K562 (cell line): Measurements from ENCODE around the gene ZNF343. TPM values are rescaled to one million over a fixed set of nuclear protein-coding genes. Genes with fewer than 3 reads are reported as not detected.

Experiments used
- ATAC-seq: fragments of 200-7000 bp; cut with Tn5 transposase; 3 replicates; pipeline ENCODE4 v1.9.1; 2020; ENCODE audit warnings: moderate library complexity
- BruUV-seq: library from RNA; stranded (reverse); fragments of 400-500 nt; replicated peaks from 2 replicates; lab custom pipeline; 2021; lab: Mats Ljungman, UMichigan
- CTCF ChIA-PET: fragments of 300-600 bp; formaldehyde crosslinking; extraction: SDS; loops from one replicate; lab custom pipeline; 2021; ENCODE audit warnings: low intra/inter-chr PET ratio; lab: Yijun Ruan, JAX
- POLR2A ChIA-PET: fragments of 300-600, 350-650 bp; sonication (Branson Sonifier 250); formaldehyde crosslinking; extraction: SDS; loops from one replicate; lab custom pipeline; 2021; ENCODE audit warnings: antibody characterized with exemption, inconsistent platforms; lab: Yijun Ruan, JAX
- DNase-seq, 4 experiments: peaks; one replicate each; pipeline versions ENCODE4 v3.0.0 to v3.0.0-alpha.2; 2011 to 2018; ENCODE audit warnings: low spot score in 3 of 4, mixed read lengths in 3 of 4; ENCODE audit errors: extremely low read depth in 1 of 4
- FAIRE-seq: peaks from 2 replicates; lab custom pipeline; 2011; peaks lifted over from hg19 to GRCh38; lab: Jason Lieb, UNC
- H2AFZ ChIP-seq: 2 replicates; pipeline ENCODE4 v1.6.0; 2011; ENCODE audit warnings: low read depth, low read length, control low read depth, inconsistent platforms
- H3K27ac ChIP-seq: fragments of 200-600 bp; 3 replicates; pipeline ENCODE4 v1.8.0; 2011; ENCODE audit warnings: low read depth, mild to moderate bottlenecking, control low read depth, inconsistent platforms, low read length, moderate library complexity, mixed read lengths; ENCODE audit errors: extremely low read depth
- H3K27me3 ChIP-seq, 2 experiments: fragments of 300-600 bp in 1 of 2; 2 replicates in 1 of 2; 3 replicates in 1 of 2; pipeline versions ENCODE4 v1.6.0 to v1.8.0; 2011; ENCODE audit warnings: inconsistent platforms in 2 of 2, low read length in 2 of 2, mild to moderate bottlenecking in 1 of 2, mixed read lengths in 1 of 2, moderate library complexity in 1 of 2; ENCODE audit not compliant: control insufficient read depth in 2 of 2, insufficient read depth in 2 of 2
- H3K36me3 ChIP-seq: fragments of 300-600 bp; 3 replicates; pipeline ENCODE4 v1.8.0; 2011; ENCODE audit warnings: mild to moderate bottlenecking, low read length, inconsistent platforms; ENCODE audit not compliant: control insufficient read depth, insufficient read depth
- H3K4me1 ChIP-seq, 2 experiments: fragments of 200-600 bp in 1 of 2; replicated peaks in 1 of 2; 2 replicates in 1 of 2; 3 replicates in 1 of 2; pipeline versions ENCODE4 v1.5.1 to v1.8.0; 2011; ENCODE audit warnings: inconsistent platforms in 2 of 2, low read length in 2 of 2, mild to moderate bottlenecking in 1 of 2, mixed read lengths in 1 of 2, moderate library complexity in 1 of 2; ENCODE audit not compliant: control insufficient read depth in 2 of 2, insufficient read depth in 2 of 2
- H3K4me2 ChIP-seq: 2 replicates; pipeline ENCODE4 v1.6.1; 2011; ENCODE audit warnings: low read length, control low read depth, inconsistent platforms, mixed read lengths; ENCODE audit not compliant: insufficient read depth
- H3K4me3 ChIP-seq: fragments of 200-600 bp; sonication (generic), shearing (Covaris generic); 2 replicates; pipeline ENCODE4 v1.5.1; 2016; ENCODE audit warnings: control low read depth, inconsistent platforms
- H3K79me2 ChIP-seq: fragments of 200-600 bp; 3 replicates; pipeline ENCODE4 v1.8.0; 2011; ENCODE audit warnings: low read length, inconsistent platforms; ENCODE audit not compliant: control insufficient read depth, insufficient read depth
- H3K9ac ChIP-seq, 2 experiments: 2 replicates each; pipeline versions ENCODE4 v1.6.0 to v1.6.1; 2011; ENCODE audit warnings: low read depth in 2 of 2, low read length in 2 of 2, control low read depth in 1 of 2, inconsistent platforms in 1 of 2, mild to moderate bottlenecking in 1 of 2, mixed read lengths in 1 of 2; ENCODE audit not compliant: insufficient read depth in 1 of 2
- H3K9me1 ChIP-seq: one replicate; pipeline ENCODE4 v1.6.0; 2011; ENCODE audit warnings: inconsistent platforms, mild to moderate bottlenecking, low read length, moderate library complexity; ENCODE audit not compliant: control insufficient read depth, insufficient read depth
- H3K9me3 ChIP-seq: replicated peaks from 2 replicates; pipeline ENCODE4 v1.5.1; 2011; ENCODE audit warnings: low read depth, low read length, inconsistent platforms; ENCODE audit not compliant: control insufficient read depth, insufficient read depth
- H4K20me1 ChIP-seq: replicated peaks from 2 replicates; pipeline ENCODE4 v1.6.1; 2011; ENCODE audit warnings: low read length, inconsistent platforms, mixed read lengths; ENCODE audit not compliant: control insufficient read depth, insufficient read depth
- CBX5 ChIP-seq: IDR thresholded peaks from 2 replicates; pipeline ENCODE4 v1.6.1; 2014; ENCODE audit warnings: low read depth, borderline replicate concordance
- E2F3 ChIP-seq: fragments of 250-450 bp; sonication (Bioruptor Pico); IDR thresholded peaks from 2 replicates; pipeline ENCODE4 v1.4.0; 2020; ENCODE audit warnings: mild to moderate bottlenecking
- FOXK1 ChIP-seq: sonication (generic); formaldehyde crosslinking; IDR thresholded peaks from 2 replicates; pipeline ENCODE4 v1.8.0; 2022; ENCODE audit warnings: missing genetic modification reagents, mild to moderate bottlenecking, borderline replicate concordance
- HCFC1 ChIP-seq: IDR thresholded peaks from 2 replicates; pipeline ENCODE4 v1.6.1; 2012; ENCODE audit warnings: low read depth, low read length, improper control_type of control experiment
- HMG20B ChIP-seq: fragments of 250-450 bp; sonication (Bioruptor Pico); IDR thresholded peaks from 2 replicates; pipeline ENCODE4 v1.5.0; 2021; ENCODE audit warnings: mild to moderate bottlenecking
- LARP7 ChIP-seq: fragments of 450-650 bp; IDR thresholded peaks from 2 replicates; pipeline ENCODE4 v1.6.1; 2016
- NBN ChIP-seq: fragments of 450-650 bp; IDR thresholded peaks from 2 replicates; pipeline ENCODE4 v1.6.1; 2016; ENCODE audit warnings: low read depth, mild to moderate bottlenecking
- NCOA1 ChIP-seq: fragments of 450-650 bp; IDR thresholded peaks from 2 replicates; pipeline ENCODE4 v1.6.1; 2016; ENCODE audit warnings: low read depth
- NR1H2 ChIP-seq: sonication (generic); formaldehyde crosslinking; IDR thresholded peaks from 2 replicates; pipeline ENCODE4 v1.4.0; 2020; ENCODE audit warnings: mild to moderate bottlenecking, missing genetic modification reagents
- RBBP5 ChIP-seq: fragments of 200-600 bp; sonication (generic); IDR thresholded peaks from 2 replicates; pipeline ENCODE4 v1.6.1; 2012; ENCODE audit warnings: borderline replicate concordance, mild to moderate bottlenecking, low read length, control low read depth, inconsistent platforms; ENCODE audit not compliant: insufficient read depth, poor library complexity, severe bottlenecking
- RBFOX2 ChIP-seq: fragments of 200-400 bp; formaldehyde crosslinking; IDR thresholded peaks from 2 replicates; pipeline ENCODE4 v1.6.1; 2017; ENCODE audit warnings: low read depth, mild to moderate bottlenecking, low read length, moderate library complexity
- TAF15 ChIP-seq: fragments of 200-400 bp; formaldehyde crosslinking; IDR thresholded peaks from 2 replicates; pipeline ENCODE4 v1.6.1; 2017; ENCODE audit warnings: mild to moderate bottlenecking, low read depth, low read length, moderate library complexity
- TCF3 ChIP-seq: sonication (generic); formaldehyde crosslinking; IDR thresholded peaks from 2 replicates; pipeline ENCODE4 v1.4.0; 2020; ENCODE audit warnings: mild to moderate bottlenecking, missing genetic modification reagents
- ZBTB12 ChIP-seq: fragments of 250-450 bp; sonication (Bioruptor Pico); IDR thresholded peaks from 2 replicates; pipeline ENCODE4 v1.4.0; 2020
- ZFP30 ChIP-seq: fragments of 250-450 bp; sonication (Bioruptor Pico); IDR thresholded peaks from 2 replicates; pipeline ENCODE4 v1.8.0; 2022; ENCODE audit warnings: moderate library complexity, mild to moderate bottlenecking, inconsistent platforms, borderline replicate concordance
- ZNF184 ChIP-seq: sonication (generic); formaldehyde crosslinking; IDR thresholded peaks from 2 replicates; pipeline ENCODE4 v1.5.0; 2020; ENCODE audit warnings: missing genetic modification reagents
- ZNF583 ChIP-seq: fragments of 250-450 bp; sonication (Bioruptor Pico); IDR thresholded peaks from 2 replicates; pipeline ENCODE4 v1.4.0; 2020
- ZNF76 ChIP-seq: fragments of 250-450 bp; sonication (Bioruptor Pico); IDR thresholded peaks from 2 replicates; pipeline ENCODE4 v1.4.0; 2020; ENCODE audit warnings: mild to moderate bottlenecking, moderate library complexity, borderline replicate concordance
- WGBS: fragments of 100-300 bp; shearing (Covaris generic); methylation state at CpG from one replicate; pipeline ENCODE4 v1.1.6; 2016; ENCODE audit warnings: low coverage, mixed read lengths; ENCODE audit not compliant: insufficient coverage; ENCODE audit errors: missing lambda C conversion rate; 5-methylcytosine and 5-hydroxymethylcytosine counted together
- in situ Hi-C: fragments of 300-500 bp; cut with MboI; formaldehyde crosslinking; loops from 4 replicates; pipeline ENCODE4 v1.15.0; 2018; ENCODE audit warnings: inconsistent platforms, mixed read lengths
- intact Hi-C: fragments of 100-400 bp; cut with micrococcal nuclease; formaldehyde crosslinking; loops from 2 replicates; pipeline ENCODE4 v1.14.2; 2022
- polyA plus RNA-seq, 8 experiments: library from polyadenylated mRNA; depleted of rRNA in 4 of 8; stranded (reverse) in 5 of 8; unstranded in 3 of 8; fragments of >200 nt; fragmentation: Nextera tagmentation in 2 of 8; fragmentation: Illumina TruSeq in 1 of 8; extraction: Ambion mirVana in 2 of 8; extraction: Trizol in 1 of 8; gene quantifications; 2 replicates each; pipeline versions ENCODE4 v1.2.1 to v1.2.3, GENCODE V29; 2011 to 2014; ENCODE audit warnings: inconsistent platforms in 1 of 8, missing spikeins in 1 of 8
- total RNA-seq, 7 experiments: library from RNA; depleted of rRNA in 6 of 7; stranded (reverse); fragments of >200 nt in 6 of 7; fragmentation: Illumina TruSeq in 2 of 7; extraction: Trizol in 2 of 7; gene quantifications; 2 replicates each; pipeline versions ENCODE4 v1.2.1 to v1.2.3, GENCODE V29; 2011 to 2021; ENCODE audit warnings: low replicate concordance in 1 of 7

Gene ZNF343
- total and polyA plus RNA-seq, 9 of the 15 experiments (the other 6 are each of a cell fraction or from before 2014, with no cell fraction given): 1.4 to 9.8 (median 6.4) TPM

GRCh38 chr20:2538356-2538755, 29.6 kb upstream of the ZNF343 start:
- peaks cover 0 to 10% of the 10 kb centered on the region in 2 experiments; a peak in 2 of 5 replicates for H3K4me1 ChIP-seq
- H3K36me3 ChIP-seq: no peaks in the 10 kb centered on the region
- no peak for FAIRE-seq
- intact Hi-C loops: no loop called here
- no peaks in the 10 kb centered on the region for H4K20me1 ChIP-seq
- H3K79me2 ChIP-seq: no peaks in the 10 kb centered on the region
- peaks cover 18 to 44% of the 10 kb centered on the region in 2 experiments for H3K27me3 ChIP-seq
- 2% methylated on average over 11 of the region's 12 CpGs for WGBS
- H3K9ac ChIP-seq: no peak overlapping the region; a peak in 1 of 4 replicates
- no peak overlapping the region for H3K4me2 ChIP-seq
- no peaks in the 10 kb centered on the region for H3K9me1 ChIP-seq
- H3K9me3 ChIP-seq: no peaks in the 10 kb centered on the region
- H3K4me3 ChIP-seq: no peak overlapping the region
- peak; percentile 46; the same call in 1 of the 3 replicates for ATAC-seq
- no peak overlapping the region for H2AFZ ChIP-seq
- no TSS peak for BruUV-seq
- TF ChIP-seq ZFP30 (CRISPR knock-in tag) (no peak), E2F3 (CRISPR knock-in tag) (no peak), ZNF184 (no peak), RBFOX2 (no peak), ZNF76 (CRISPR knock-in tag) (no peak), FOXK1 (no peak), ZNF583 (CRISPR knock-in tag) (no peak), TCF3 (CRISPR knock-in tag) (no peak), NCOA1 (no peak), NBN (no peak), CBX5 (no peak), LARP7 (no peak), TAF15 (no peak), HMG20B (CRISPR knock-in tag) (no peak), ZBTB12 (no peak), HCFC1 (no peak), NR1H2 (CRISPR knock-in tag) (no peak), RBBP5 (no peak)
- CTCF ChIA-PET: no interaction called here
- in situ Hi-C loops: no loop called here
- no peak overlapping the region for H3K27ac ChIP-seq
- POLR2A ChIA-PET: interaction anchor here (1.1 to 1.5 kb wide), 3 partner anchors 10 to 114 kb away, joined by 3 read pairs; partner anchors contain the start of gene NOP56
- no peak for DNase-seq
